ENCODE results near the gene KRTAP10-11.
"Not testable (repeated sequence)": the region's sequence is repeated elsewhere in the genome, so short reads cannot be mapped to it uniquely, and the experiment has no call there.

Gene KRTAP10-11

GRCh38 chr21:44639331-44639655 lies 6.9 kb upstream of the KRTAP10-11 start:
- no peak for DNase-seq (ENCODE audit: low spot score)

- no peak for DNase-seq (ENCODE audit: low spot score)
Measured at GRCh38 chr21:44640761-44641160, 5.5 kb upstream of the KRTAP10-11 start.

- no peak for DNase-seq (ENCODE audit: low spot score)
Measured at GRCh38 chr21:44643741-44644310, 2.4 kb upstream of the KRTAP10-11 start.

- no peak for DNase-seq (ENCODE audit: low spot score)
Measured at GRCh38 chr21:44644878-44645277, 1.3 kb upstream of the KRTAP10-11 start.

GRCh38 chr21:44647222-44647552 lies 973 bp downstream of the KRTAP10-11 start:
- no peak for DNase-seq (ENCODE audit: low spot score)

GRCh38 chr21:44648557-44649311 lies 2.5 kb downstream of the KRTAP10-11 start:
- no peak for DNase-seq (ENCODE audit: low spot score)

GRCh38 chr21:44649521-44650100 lies 3.4 kb downstream of the KRTAP10-11 start:
- DNase-seq (ENCODE audit: low spot score), result no peak

- DNase-seq (ENCODE audit: low spot score), result no peak
Measured at GRCh38 chr21:44650265-44650972, 4.2 kb downstream of the KRTAP10-11 start.

- no peak for DNase-seq (ENCODE audit: low spot score)
Measured at GRCh38 chr21:44650973-44651675, 4.9 kb downstream of the KRTAP10-11 start.

GRCh38 chr21:44653123-44653522 lies 6.9 kb downstream of the KRTAP10-11 start:
- no peak for DNase-seq (ENCODE audit: low spot score)

GRCh38 chr21:44653656-44654575 lies 7.7 kb downstream of the KRTAP10-11 start:
- peak; percentile 43 for DNase-seq (ENCODE audit: low spot score)

GRCh38 chr21:44654576-44655175 lies 8.5 kb downstream of the KRTAP10-11 start, which contains the start of gene KRTAP12-4:
TSS of gene KRTAP12-4 (minus strand) at chr21:44654659. CDS start at chr21:44654614, 45 bp downstream.
- peak; percentile 3 for DNase-seq (ENCODE audit: low spot score)

- DNase-seq (ENCODE audit: low spot score), result no peak
Measured at GRCh38 chr21:44656868-44657267, 10.7 kb downstream of the KRTAP10-11 start.

GRCh38 chr21:44657635-44658540 lies 11.7 kb downstream of the KRTAP10-11 start, which contains the start of gene KRTAP12-3:
TSS of gene KRTAP12-3 (plus strand) at chr21:44657932. CDS start at chr21:44657980, 48 bp downstream.
- peak; percentile 58 for DNase-seq (ENCODE audit: low spot score)

GRCh38 chr21:44658541-44658910 lies 12.3 kb downstream of the KRTAP10-11 start:
- DNase-seq (ENCODE audit: low spot score), result no peak

- peak; percentile 26 for DNase-seq (ENCODE audit: low spot score)
Measured at GRCh38 chr21:44658913-44659595, 12.8 kb downstream of the KRTAP10-11 start.

GRCh38 chr21:44661567-44661966 lies 15.4 kb downstream of the KRTAP10-11 start:
- DNase-seq (ENCODE audit: low spot score), result not testable (repeated sequence)

- no peak for DNase-seq (ENCODE audit: low spot score)
Measured at GRCh38 chr21:44664691-44665090, 18.5 kb downstream of the KRTAP10-11 start.
